K562 (cell line): ENCODE data around the gene U2AF1L4. TPM values are rescaled to one million over a fixed set of nuclear protein-coding genes. Genes with fewer than 3 reads are reported as not detected.

Experiments used
- AFF4 ChIP-seq: sonication (generic); formaldehyde crosslinking; IDR thresholded peaks from 2 replicates; pipeline ENCODE4 v1.8.0; 2023; ENCODE audit warnings: mild to moderate bottlenecking, missing genetic modification reagents
- ARNT ChIP-seq, 2 experiments: fragments of 450-650 bp; IDR thresholded peaks; 2 replicates each; pipeline ENCODE4 v1.6.1; 2016; ENCODE audit warnings: mild to moderate bottlenecking in 1 of 2
- DACH1 ChIP-seq: fragments of 450-650 bp; IDR thresholded peaks from 2 replicates; pipeline ENCODE4 v1.6.1; 2018; ENCODE audit not compliant: partially characterized antibody
- HLTF ChIP-seq: fragments of 450-650 bp; IDR thresholded peaks from 2 replicates; pipeline ENCODE4 v1.6.1; 2016
- MED1 ChIP-seq: sonication (generic); formaldehyde crosslinking; IDR thresholded peaks from 2 replicates; pipeline ENCODE4 v1.8.1; 2023; ENCODE audit warnings: missing genetic modification reagents, borderline replicate concordance
- MEF2D ChIP-seq: conservative IDR thresholded peaks from 2 replicates; pipeline ENCODE4 v1.6.1; 2016; ENCODE audit warnings: low read depth, missing genetic modification characterization, missing compliant biosample characterization
- NR2C2 ChIP-seq, 2 experiments: fragments of 200-800 bp in 1 of 2; sonication (Bioruptor generic) in 1 of 2; sonication (generic) in 1 of 2; formaldehyde crosslinking in 1 of 2; IDR thresholded peaks; 2 replicates each; pipeline versions ENCODE4 v1.6.1 to v1.8.0; 2016 to 2022; ENCODE audit warnings: mild to moderate bottlenecking in 1 of 2, missing compliant biosample characterization in 1 of 2, missing genetic modification characterization in 1 of 2, missing genetic modification reagents in 1 of 2
- NR2F6 ChIP-seq: fragments of 450-650 bp; formaldehyde crosslinking; IDR thresholded peaks from 2 replicates; pipeline ENCODE4 v1.4.0; 2020; ENCODE audit warnings: mild to moderate bottlenecking
- NR3C1 ChIP-seq: sonication (generic); formaldehyde crosslinking; IDR thresholded peaks from 2 replicates; pipeline ENCODE4 v1.8.1; 2022; ENCODE audit warnings: missing genetic modification reagents
- OTX1 ChIP-seq: fragments of 450-650 bp; formaldehyde crosslinking; IDR thresholded peaks from 2 replicates; pipeline ENCODE4 v1.4.0; 2022; ENCODE audit warnings: mild to moderate bottlenecking
- POLR3A ChIP-seq: IDR thresholded peaks from 2 replicates; pipeline ENCODE4 v1.6.1; 2011; ENCODE audit warnings: borderline replicate concordance, mild to moderate bottlenecking, moderate library complexity; ENCODE audit not compliant: insufficient read length, insufficient read depth; ENCODE audit errors: extremely low read depth
- PRPF4 ChIP-seq: fragments of 200-400 bp; formaldehyde crosslinking; IDR thresholded peaks from one replicate; pipeline ENCODE4 v1.6.1; 2017; ENCODE audit warnings: low read length, low read depth, mild to moderate bottlenecking; ENCODE audit not compliant: insufficient read depth, poor library complexity, severe bottlenecking
- SIN3A ChIP-seq, 2 experiments: fragments of 150-350 bp in 1 of 2; IDR thresholded peaks; 2 replicates each; pipeline ENCODE4 v1.6.1; 2011 to 2016; ENCODE audit warnings: borderline replicate concordance in 2 of 2, low read depth in 2 of 2, low read length in 2 of 2, mild to moderate bottlenecking in 2 of 2, moderate library complexity in 2 of 2; ENCODE audit not compliant: control insufficient read depth in 1 of 2
- SIN3B ChIP-seq: fragments of 450-650 bp; IDR thresholded peaks from 2 replicates; pipeline ENCODE4 v1.6.1; 2017; ENCODE audit warnings: low read depth, mild to moderate bottlenecking, moderate library complexity
- TSC22D4 ChIP-seq: fragments of 450-650 bp; IDR thresholded peaks from 2 replicates; pipeline ENCODE4 v1.6.1; 2016; ENCODE audit warnings: missing genetic modification characterization, missing biosample characterization, control low read depth
- ZBTB1 ChIP-seq: sonication (generic); formaldehyde crosslinking; IDR thresholded peaks from 2 replicates; pipeline ENCODE4 v1.8.1; 2023; ENCODE audit warnings: missing genetic modification reagents, low read depth, mild to moderate bottlenecking, borderline replicate concordance
- ZBTB12 ChIP-seq: fragments of 250-450 bp; sonication (Bioruptor Pico); IDR thresholded peaks from 2 replicates; pipeline ENCODE4 v1.4.0; 2020
- ZFP36 ChIP-seq: fragments of 150-350 bp; IDR thresholded peaks from 2 replicates; pipeline ENCODE4 v1.6.1; 2018; ENCODE audit warnings: low read length, low read depth; ENCODE audit not compliant: partially characterized antibody
- ZKSCAN3 ChIP-seq: fragments of 250-450 bp; sonication (Bioruptor Pico); IDR thresholded peaks from 2 replicates; pipeline ENCODE4 v1.4.0; 2020
- ZNF165 ChIP-seq: fragments of 250-450 bp; sonication (Bioruptor Pico); IDR thresholded peaks from 2 replicates; pipeline ENCODE4 v1.4.0; 2020; ENCODE audit warnings: borderline replicate concordance
- ZNF217 ChIP-seq: sonication (generic); formaldehyde crosslinking; IDR thresholded peaks from 2 replicates; pipeline ENCODE4 v1.8.0; 2022; ENCODE audit warnings: mild to moderate bottlenecking, missing genetic modification reagents
- ZNF444 ChIP-seq: fragments of 250-450 bp; sonication (Bioruptor Pico); IDR thresholded peaks from 2 replicates; pipeline ENCODE4 v1.4.0; 2020; ENCODE audit warnings: mild to moderate bottlenecking, moderate library complexity
- ZNF699 ChIP-seq: fragments of 250-450 bp; sonication (Bioruptor Pico); IDR thresholded peaks from 2 replicates; pipeline ENCODE4 v1.8.0; 2021; ENCODE audit warnings: mild to moderate bottlenecking, moderate library complexity; ENCODE audit not compliant: insufficient replicate concordance
- ZNF79 ChIP-seq: fragments of 250-450 bp; sonication (Bioruptor Pico); IDR thresholded peaks from 2 replicates; pipeline ENCODE4 v1.4.0; 2020; ENCODE audit warnings: low read depth, mild to moderate bottlenecking, moderate library complexity
- polyA plus RNA-seq, 8 experiments: library from polyadenylated mRNA; depleted of rRNA in 4 of 8; stranded (reverse) in 5 of 8; unstranded in 3 of 8; fragments of >200 nt; fragmentation: Nextera tagmentation in 2 of 8; fragmentation: Illumina TruSeq in 1 of 8; extraction: Ambion mirVana in 2 of 8; extraction: Trizol in 1 of 8; gene quantifications; 2 replicates each; pipeline versions ENCODE4 v1.2.1 to v1.2.3, GENCODE V29; 2011 to 2014; ENCODE audit warnings: inconsistent platforms in 1 of 8, missing spikeins in 1 of 8
- total RNA-seq, 7 experiments: library from RNA; depleted of rRNA in 6 of 7; stranded (reverse); fragments of >200 nt in 6 of 7; fragmentation: Illumina TruSeq in 2 of 7; extraction: Trizol in 2 of 7; gene quantifications; 2 replicates each; pipeline versions ENCODE4 v1.2.1 to v1.2.3, GENCODE V29; 2011 to 2021; ENCODE audit warnings: low replicate concordance in 1 of 7

Gene U2AF1L4
- total and polyA plus RNA-seq, 9 of the 15 experiments (the other 6 are each of a cell fraction or from before 2014, with no cell fraction given): 8.4 to 19.5 (median 12.6) TPM

GRCh38 chr19:35716801-35717664 lies 28.2 kb downstream of the U2AF1L4 start (continued):
- TF ChIP-seq AFF4 (CRISPR knock-in tag) (peak; percentile 67), POLR3A (no peak), DACH1 (no peak), ZNF79 (CRISPR knock-in tag) (no peak), ZBTB1 (CRISPR knock-in tag) (no peak), SIN3B (no peak), MEF2D (tag) (no peak), NR3C1 (CRISPR knock-in tag) (no peak), ZNF699 (no peak), MED1 (CRISPR knock-in tag) (no peak), ARNT (IDR thresholded peaks at IDR 0.05) (0 out of 4 replicates have a peak, but pooled peaks of 1 of the 2 experiments have one; percentile 37), ZNF217 (CRISPR knock-in tag) (no peak), SIN3A (IDR thresholded peaks at IDR 0.05; ENCODE audit: borderline replicate concordance in 2 of 2, control insufficient read depth in 1 of 2, low read depth in 2 of 2, low read length in 2 of 2) (peak in 1 of 2 experiments; percentile 25; a peak in 1 of 4 replicates), ZNF444 (no peak), TSC22D4 (tag) (no peak), ZBTB12 (CRISPR knock-in tag) (no peak), NR2F6 (CRISPR knock-in tag) (no peak), ZKSCAN3 (CRISPR knock-in tag) (no peak), ZNF165 (CRISPR knock-in tag) (no peak), PRPF4 (no peak), HLTF (no peak), OTX1 (no peak), ZFP36 (no peak), NR2C2 (CRISPR knock-in tag; IDR thresholded peaks at IDR 0.05) (peak; percentile 14; the same call in 1 of the 2 replicates), NR2C2 (tag; IDR thresholded peaks at IDR 0.05) (peak; percentile 95)
